Measurements from ENCODE around the gene NDUFB2.

- TF ChIP-seq CTCF (IDR thresholded peaks at IDR 0.05), result no peak
- no peak for TF ChIP-seq EZH2 (IDR thresholded peaks at IDR 0.05; ENCODE audit: borderline replicate concordance, insufficient read depth, low read depth, low read length, poor library complexity, severe bottlenecking)
These were observed 17.7 kb upstream of the NDUFB2 start for GRCh38 chr7:140678816-140679130.
